Measurements from ENCODE around the gene EEF1AKMT1. TPM values are rescaled to one million over a fixed set of nuclear protein-coding genes. Genes with fewer than 3 reads are reported as not detected.

Gene EEF1AKMT1
- total and polyA plus RNA-seq, 2 donors (not counting 1 experiment from before 2014, with no cell fraction given), result 7.6 to 18.0 TPM

GRCh38 chr13:20776751-20777150 is 3.0 kb upstream of the EEF1AKMT1 start:
- Histone ChIP-seq H3K27ac (ENCODE audit: insufficient read depth, low read length) (no peak overlapping the region), H3K4me3 (replicated peaks in 1 of 4; ENCODE audit: control extremely low read depth in 1 of 4, insufficient read depth in 1 of 4, low read depth in 3 of 4, low read length in 4 of 4) (no peak overlapping the region), H3K79me2 (ENCODE audit: control insufficient read depth, insufficient read depth, low read length) (peaks cover 6% of the 10 kb centered on the region), H3K4me1 (ENCODE audit: control insufficient read depth, extremely low read depth, insufficient read depth, low read length) (no peaks in the 10 kb centered on the region), H4K20me1 (ENCODE audit: control insufficient read depth, extremely low read depth, insufficient read depth, low read length) (no peaks in the 10 kb centered on the region), H3K4me2 (ENCODE audit: extremely low read depth, insufficient read depth, low read length) (no peak overlapping the region), H3K9ac (ENCODE audit: insufficient read depth, low read length) (no peak overlapping the region), H3K36me3 (ENCODE audit: control insufficient read depth, insufficient read depth, low read length) (no peaks in the 10 kb centered on the region), H3K27me3 (ENCODE audit: control insufficient read depth, insufficient read depth, low read length) (no peaks in the 10 kb centered on the region), H2AFZ (ENCODE audit: low read length) (no peak overlapping the region), H3K9me3 (ENCODE audit: control insufficient read depth, insufficient read depth, low read depth, low read length) (no peaks in the 10 kb centered on the region)
- no peak for DNase-seq (ENCODE audit: low read depth in 2 of 2)
- no peak for TF ChIP-seq CTCF (conservative IDR thresholded peaks at IDR 0.05 in 1 of 2, IDR thresholded peaks at IDR 0.05 in 1 of 2; ENCODE audit: low read depth in 1 of 2, low read length in 2 of 2)
- TF ChIP-seq EZH2 (IDR thresholded peaks at IDR 0.05; ENCODE audit: low read length, missing control alignments), result no peak

- H3K4me2 ChIP-seq (ENCODE audit: extremely low read depth, insufficient read depth, low read length), result no peak overlapping the region
- H3K4me3 ChIP-seq (replicated peaks in 1 of 4; ENCODE audit: control extremely low read depth in 1 of 4, insufficient read depth in 1 of 4, low read depth in 3 of 4, low read length in 4 of 4), result no peak overlapping the region
- no peaks in the 10 kb centered on the region for H3K36me3 ChIP-seq (ENCODE audit: control insufficient read depth, insufficient read depth, low read length)
- TF ChIP-seq CTCF (conservative IDR thresholded peaks at IDR 0.05 in 1 of 2, IDR thresholded peaks at IDR 0.05 in 1 of 2; ENCODE audit: low read depth in 1 of 2, low read length in 2 of 2) (no peak), EZH2 (IDR thresholded peaks at IDR 0.05; ENCODE audit: low read length, missing control alignments) (no peak)
- no peaks in the 10 kb centered on the region for H3K9me3 ChIP-seq (ENCODE audit: control insufficient read depth, insufficient read depth, low read depth, low read length)
- H3K27me3 ChIP-seq (ENCODE audit: control insufficient read depth, insufficient read depth, low read length), result no peaks in the 10 kb centered on the region
- H2AFZ ChIP-seq (ENCODE audit: low read length), result no peak overlapping the region
- H3K27ac ChIP-seq (ENCODE audit: insufficient read depth, low read length), result no peak overlapping the region
- peaks cover 6% of the 10 kb centered on the region for H3K79me2 ChIP-seq (ENCODE audit: control insufficient read depth, insufficient read depth, low read length)
- no peaks in the 10 kb centered on the region for H4K20me1 ChIP-seq (ENCODE audit: control insufficient read depth, extremely low read depth, insufficient read depth, low read length)
- H3K4me1 ChIP-seq (ENCODE audit: control insufficient read depth, extremely low read depth, insufficient read depth, low read length), result no peaks in the 10 kb centered on the region
- no peak overlapping the region for H3K9ac ChIP-seq (ENCODE audit: insufficient read depth, low read length)
- DNase-seq (ENCODE audit: low read depth in 2 of 2), result no peak
These were observed 2.2 kb upstream of the EEF1AKMT1 start for GRCh38 chr13:20775961-20776360.

- DNase-seq (ENCODE audit: low read depth in 2 of 2), result no peak
- Histone ChIP-seq H2AFZ (ENCODE audit: low read length) (no peak overlapping the region), H3K4me3 (replicated peaks in 1 of 4; ENCODE audit: control extremely low read depth in 1 of 4, insufficient read depth in 1 of 4, low read depth in 3 of 4, low read length in 4 of 4) (no peak overlapping the region), H3K4me1 (ENCODE audit: control insufficient read depth, extremely low read depth, insufficient read depth, low read length) (no peaks in the 10 kb centered on the region), H3K27ac (ENCODE audit: insufficient read depth, low read length) (no peak overlapping the region), H3K79me2 (ENCODE audit: control insufficient read depth, insufficient read depth, low read length) (peaks cover 6% of the 10 kb centered on the region), H3K9ac (ENCODE audit: insufficient read depth, low read length) (no peak overlapping the region), H3K9me3 (ENCODE audit: control insufficient read depth, insufficient read depth, low read depth, low read length) (no peaks in the 10 kb centered on the region), H3K27me3 (ENCODE audit: control insufficient read depth, insufficient read depth, low read length) (no peaks in the 10 kb centered on the region), H3K4me2 (ENCODE audit: extremely low read depth, insufficient read depth, low read length) (no peak overlapping the region), H4K20me1 (ENCODE audit: control insufficient read depth, extremely low read depth, insufficient read depth, low read length) (no peaks in the 10 kb centered on the region), H3K36me3 (ENCODE audit: control insufficient read depth, insufficient read depth, low read length) (no peaks in the 10 kb centered on the region)
- TF ChIP-seq EZH2 (IDR thresholded peaks at IDR 0.05; ENCODE audit: low read length, missing control alignments), result no peak
- TF ChIP-seq CTCF (conservative IDR thresholded peaks at IDR 0.05 in 1 of 2, IDR thresholded peaks at IDR 0.05 in 1 of 2; ENCODE audit: low read depth in 1 of 2, low read length in 2 of 2), result no peak
These were observed 985 bp upstream of the EEF1AKMT1 start for GRCh38 chr13:20774746-20775145.

Measured in fibroblast of lung (primary cell).